GM12873 (cell line): ENCODE results near the gene KYAT1.

Experiments used
- TF ChIP-seq, protein P1 (sequence below): IDR thresholded peaks from 2 replicates; pipeline ENCODE4 v1.5.1; 2012; ENCODE audit warnings: low read depth, mild to moderate bottlenecking, moderate library complexity, low read length, control low read depth; ENCODE audit not compliant: insufficient read depth; ENCODE audit errors: missing control alignments

KYAT1 gene

DNA sequence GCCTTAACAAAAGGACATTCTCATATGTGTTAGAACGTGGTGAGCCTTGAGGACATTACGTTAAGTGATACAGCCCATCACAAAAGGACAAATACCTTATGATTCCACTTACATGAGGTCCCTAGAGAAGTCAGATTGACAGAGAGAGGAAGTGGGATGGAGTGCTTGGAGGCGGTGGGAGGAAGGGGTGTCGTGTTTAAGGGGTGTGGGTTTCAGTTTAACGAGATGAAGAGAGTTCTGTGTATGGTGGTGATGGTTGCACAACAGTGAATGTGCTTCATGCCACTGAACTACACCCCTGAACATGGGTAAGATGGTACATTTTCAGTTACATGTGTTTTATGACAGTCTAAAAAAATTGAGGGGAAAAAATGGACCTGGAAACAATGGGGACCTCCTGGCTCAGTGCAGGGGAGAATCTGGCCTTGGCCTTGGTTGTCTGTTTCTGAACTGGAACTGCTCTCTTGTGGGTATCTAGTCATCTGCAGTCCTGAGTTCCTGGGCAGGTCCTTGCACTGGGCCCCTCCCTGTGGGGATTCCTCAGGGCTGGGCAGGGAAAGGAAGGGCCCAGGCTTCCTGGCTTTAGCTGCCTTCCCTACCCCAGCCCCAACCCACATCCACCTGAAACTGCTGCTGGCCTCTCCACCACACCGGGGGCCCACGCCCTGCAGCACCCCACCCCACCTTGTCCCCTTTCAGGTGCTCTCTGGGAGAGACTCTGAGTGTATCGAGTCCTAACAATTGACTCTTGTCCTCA, 18.0 kb upstream of the KYAT1 start:
- TF ChIP-seq, protein P1, sequence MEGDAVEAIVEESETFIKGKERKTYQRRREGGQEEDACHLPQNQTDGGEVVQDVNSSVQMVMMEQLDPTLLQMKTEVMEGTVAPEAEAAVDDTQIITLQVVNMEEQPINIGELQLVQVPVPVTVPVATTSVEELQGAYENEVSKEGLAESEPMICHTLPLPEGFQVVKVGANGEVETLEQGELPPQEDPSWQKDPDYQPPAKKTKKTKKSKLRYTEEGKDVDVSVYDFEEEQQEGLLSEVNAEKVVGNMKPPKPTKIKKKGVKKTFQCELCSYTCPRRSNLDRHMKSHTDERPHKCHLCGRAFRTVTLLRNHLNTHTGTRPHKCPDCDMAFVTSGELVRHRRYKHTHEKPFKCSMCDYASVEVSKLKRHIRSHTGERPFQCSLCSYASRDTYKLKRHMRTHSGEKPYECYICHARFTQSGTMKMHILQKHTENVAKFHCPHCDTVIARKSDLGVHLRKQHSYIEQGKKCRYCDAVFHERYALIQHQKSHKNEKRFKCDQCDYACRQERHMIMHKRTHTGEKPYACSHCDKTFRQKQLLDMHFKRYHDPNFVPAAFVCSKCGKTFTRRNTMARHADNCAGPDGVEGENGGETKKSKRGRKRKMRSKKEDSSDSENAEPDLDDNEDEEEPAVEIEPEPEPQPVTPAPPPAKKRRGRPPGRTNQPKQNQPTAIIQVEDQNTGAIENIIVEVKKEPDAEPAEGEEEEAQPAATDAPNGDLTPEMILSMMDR = no peak

GRCh38 chr9:128898845-128899565, 17.3 kb upstream of the KYAT1 start:
- TF ChIP-seq, protein P1 = no peak

DNA sequence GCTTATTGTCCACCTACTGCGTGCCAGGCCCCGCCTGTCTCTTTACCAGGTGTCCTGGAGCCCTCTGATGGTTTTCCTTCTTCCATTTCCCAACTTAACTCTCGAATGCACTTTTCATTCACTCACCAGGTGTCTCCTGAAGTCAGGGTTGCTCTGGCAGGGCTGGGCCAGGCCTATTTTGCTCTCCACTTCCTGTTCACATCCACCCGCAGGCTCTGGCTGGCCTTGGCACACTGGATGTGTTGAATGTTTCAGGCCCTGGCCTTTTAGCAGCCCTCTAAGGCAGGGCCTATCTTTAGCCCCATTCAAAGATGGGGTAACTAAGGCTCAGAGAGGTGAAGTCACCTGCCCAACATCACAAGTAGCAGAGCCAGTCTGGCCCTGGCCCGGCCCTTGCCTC, 16.6 kb upstream of the KYAT1 start:
- TF ChIP-seq, protein P1 = no peak

DNA sequence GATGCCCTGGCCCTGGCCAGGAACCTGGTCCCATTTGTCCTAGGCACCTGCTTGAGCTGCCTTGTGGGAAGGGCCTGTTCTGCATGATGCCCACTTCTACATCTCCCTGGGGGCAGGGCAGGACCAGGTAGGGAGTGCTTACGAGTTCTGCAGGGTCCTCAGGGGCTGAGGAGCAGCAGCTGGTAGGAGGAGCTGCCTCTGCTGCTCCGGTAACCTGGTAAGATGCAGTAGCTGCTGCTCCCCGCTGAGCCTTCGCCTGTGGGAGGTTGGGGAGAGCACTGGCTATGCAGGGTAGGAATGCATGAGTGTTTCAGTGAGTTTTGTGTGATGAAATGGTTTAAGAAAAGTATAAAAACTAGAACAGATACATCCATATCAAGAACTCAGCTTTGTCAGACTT, 13.8 kb upstream of the KYAT1 start:
- TF ChIP-seq, protein P1 = no peak

DNA sequence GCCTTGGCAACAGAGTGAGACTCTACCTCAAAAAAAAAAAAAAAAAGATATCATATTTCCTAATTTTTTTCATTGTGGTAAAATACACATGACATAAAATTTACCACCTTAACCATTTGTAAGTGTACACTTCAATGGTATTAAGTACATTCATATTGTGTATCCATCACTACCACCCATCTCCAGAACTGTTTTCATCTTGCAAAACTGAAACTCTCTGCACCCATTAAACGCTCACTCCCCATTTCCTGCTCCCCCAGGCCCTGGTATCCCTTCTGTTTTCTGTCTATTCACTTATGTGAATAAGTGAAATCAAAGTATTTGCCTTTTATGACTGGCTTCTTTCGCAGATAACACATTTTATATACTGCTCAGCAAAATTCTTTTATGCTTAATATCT, 13.0 kb upstream of the KYAT1 start:
- TF ChIP-seq, protein P1 = no peak

DNA sequence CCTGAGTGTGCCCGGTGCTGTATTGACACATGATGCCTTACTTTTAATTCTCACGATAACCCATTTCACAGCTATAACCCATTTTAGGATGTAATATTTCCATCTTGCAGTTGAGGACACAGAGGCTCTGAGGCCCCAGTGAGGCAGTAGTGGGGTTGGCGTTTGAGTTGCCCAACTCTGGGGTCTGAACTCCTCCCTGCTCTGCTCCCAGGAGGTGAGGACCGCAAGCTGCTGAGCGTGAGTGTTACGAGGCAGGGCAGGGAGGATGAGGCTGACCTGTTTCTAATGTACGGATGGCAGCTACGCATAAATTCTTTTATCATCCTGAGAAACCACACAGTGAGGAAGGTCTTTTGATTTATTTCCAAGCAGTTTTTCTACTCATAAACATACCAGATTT, 11.6 kb upstream of the KYAT1 start:
- TF ChIP-seq, protein P1 = no peak

DNA sequence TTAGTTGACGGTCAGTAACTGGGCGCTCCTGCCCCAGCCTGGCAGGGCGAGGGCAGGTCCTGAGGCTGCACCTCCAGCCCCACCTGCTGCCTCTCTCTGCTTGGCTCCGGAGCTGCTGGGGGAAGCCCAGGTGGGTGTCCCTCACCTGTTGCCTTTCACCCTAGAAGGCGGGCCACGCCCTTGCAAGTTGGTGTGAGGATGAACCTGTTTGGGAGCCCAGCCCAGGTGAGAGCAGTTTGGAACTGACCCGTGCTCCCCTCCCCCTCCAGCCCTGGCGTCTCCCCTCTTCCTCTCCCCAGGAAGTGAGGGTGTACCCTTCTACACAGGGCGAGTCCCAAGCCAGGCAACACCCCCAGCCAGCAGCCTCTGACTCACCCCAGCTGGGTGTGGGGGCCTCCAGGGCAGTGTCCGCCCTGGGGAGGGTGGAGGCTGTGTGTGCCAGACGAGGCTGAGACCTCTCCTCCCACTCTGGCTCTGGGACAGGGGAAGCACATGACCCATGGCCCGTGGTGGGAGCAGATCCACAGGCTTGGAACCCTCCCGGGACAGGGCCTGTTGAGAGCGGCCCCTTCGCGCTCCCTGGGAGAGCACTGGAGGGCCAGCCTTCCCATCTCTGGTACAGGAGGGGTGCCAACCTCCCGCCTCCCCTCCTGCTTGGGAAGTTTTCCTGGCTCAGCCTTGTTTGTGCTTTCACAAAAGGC, 10.6 kb upstream of the KYAT1 start:
- TF ChIP-seq, protein P1 = no peak
